NCI-H2081 treated with DMSO at 0.1 percent for 48 hours (cell line): ENCODE results near the gene SF3A2.

Experiments
- DNase-seq: peaks from one replicate; lab custom pipeline; 2025; lab: John Stamatoyannopoulos, UW

SF3A2 gene

GRCh38 chr19:2240881-2241760 is 4.5 kb downstream of the SF3A2 start:
- DNase-seq, result no peak

GRCh38 chr19:2242092-2242537 is 5.5 kb downstream of the SF3A2 start:
- no peak for DNase-seq

- no peak for DNase-seq
Measured at GRCh38 chr19:2242816-2243215, 6.2 kb downstream of the SF3A2 start.

GRCh38 chr19:2243274-2244124 is 6.9 kb downstream of the SF3A2 start:
- DNase-seq, result no peak

- no peak for DNase-seq
Measured at GRCh38 chr19:2244125-2244411, 7.4 kb downstream of the SF3A2 start.

- no peak for DNase-seq
Measured at GRCh38 chr19:2244486-2244885, 7.9 kb downstream of the SF3A2 start.

- no peak for DNase-seq
Measured at GRCh38 chr19:2245273-2245672, 8.6 kb downstream of the SF3A2 start.

GRCh38 chr19:2246014-2246620 is 9.5 kb downstream of the SF3A2 start:
- DNase-seq, result no peak

GRCh38 chr19:2246801-2247361 is 10.3 kb downstream of the SF3A2 start:
- DNase-seq, result no peak

GRCh38 chr19:2247433-2248101 is 10.9 kb downstream of the SF3A2 start:
- no peak for DNase-seq

GRCh38 chr19:2248136-2249009 is 11.7 kb downstream of the SF3A2 start:
- no peak for DNase-seq

- DNase-seq, result no peak
Measured at GRCh38 chr19:2249010-2249866, 12.6 kb downstream of the SF3A2 start, which contains the start of gene AMH. Gene AMH (plus strand): TSS chr19:2249323. CDS start chr19:2249333, 10 bp downstream.

GRCh38 chr19:2249880-2250765 is 13.5 kb downstream of the SF3A2 start:
- DNase-seq, result no peak

- no peak for DNase-seq
Measured at GRCh38 chr19:2250766-2251105, 14.1 kb downstream of the SF3A2 start.

GRCh38 chr19:2251106-2252054 is 14.8 kb downstream of the SF3A2 start:
- DNase-seq, result no peak

GRCh38 chr19:2252055-2252796 is 15.6 kb downstream of the SF3A2 start:
- DNase-seq, result no peak

- no peak for DNase-seq
Measured at GRCh38 chr19:2252797-2253105, 16.1 kb downstream of the SF3A2 start.
